Muscle of back (tissue), 11 donors: ENCODE results near the gene PTPRD. TPM values are rescaled to one million over a fixed set of nuclear protein-coding genes. Genes with fewer than 3 reads are reported as not detected.

Experiments used
- DNase-seq, 3 donors: peaks; one replicate each; pipeline versions ENCODE4 v3.0.0 to v3.0.0-alpha.2; 2013
- polyA plus RNA-seq, 10 donors: library from polyadenylated mRNA; unstranded; fragments of 120-200 nt; gene quantifications; one replicate each; pipeline ENCODE4 v1.2.1, GENCODE V29; 2013; ENCODE audit not compliant: insufficient read length in 10 of 10

Gene PTPRD
- polyA plus RNA-seq, 10 donors, result 51.8 to 95.1 (median 75.6) TPM

DNA sequence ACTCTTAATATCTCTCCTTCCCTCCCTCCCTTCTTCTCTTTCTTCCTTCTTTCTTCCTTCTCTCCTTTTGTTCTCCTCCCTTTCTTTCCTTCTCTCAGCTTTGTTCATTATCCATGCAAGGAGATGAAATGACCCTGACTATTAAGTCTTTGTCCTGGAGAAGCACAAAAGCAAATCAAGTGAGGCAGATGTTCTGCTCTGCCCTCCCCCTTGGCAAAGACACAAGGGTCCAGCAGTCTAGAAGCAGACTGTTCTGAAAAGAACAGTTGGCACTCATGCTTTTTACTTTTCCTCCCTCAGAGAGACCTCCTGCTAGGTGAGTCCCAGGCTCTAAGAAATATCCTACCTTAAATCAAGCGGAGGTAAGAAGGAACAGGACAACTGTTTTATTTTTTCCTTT, 1745.7 kb downstream of the PTPRD start:
- no peak for DNase-seq

DNA sequence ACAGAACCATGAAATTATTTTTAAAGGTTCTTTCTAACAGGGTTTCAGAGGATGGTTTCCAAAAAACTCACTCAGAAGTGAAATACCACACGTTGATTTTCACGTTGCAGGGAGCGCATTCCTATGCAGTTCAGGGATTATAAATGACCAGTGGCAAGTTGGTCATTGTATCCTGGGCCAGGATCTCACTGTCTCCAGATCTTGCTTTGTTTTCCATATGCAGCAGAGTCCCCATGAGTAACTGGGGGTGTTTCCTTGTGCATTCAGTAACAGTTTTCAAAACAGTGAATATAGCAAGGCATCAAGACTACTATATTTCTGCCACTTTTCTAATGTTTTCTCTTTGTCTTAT, 1748.3 kb downstream of the PTPRD start:
- DNase-seq, result no peak

GRCh38 chr9:8863886-8864544, 1748.8 kb downstream of the PTPRD start:
- DNase-seq, result no peak

GRCh38 chr9:8863069-8863468, 1749.7 kb downstream of the PTPRD start:
- no peak for DNase-seq

- DNase-seq, result peak; percentile 65 to 83 (median 80)
Measured at GRCh38 chr9:8860925-8861324, 1751.9 kb downstream of the PTPRD start.

GRCh38 chr9:8860086-8860485, 1752.7 kb downstream of the PTPRD start:
- peak in 1 of 3 donors; percentile 43 for DNase-seq

GRCh38 chr9:8859416-8859815, 1753.4 kb downstream of the PTPRD start:
- peak in 1 of 3 donors; percentile 43 for DNase-seq

DNA sequence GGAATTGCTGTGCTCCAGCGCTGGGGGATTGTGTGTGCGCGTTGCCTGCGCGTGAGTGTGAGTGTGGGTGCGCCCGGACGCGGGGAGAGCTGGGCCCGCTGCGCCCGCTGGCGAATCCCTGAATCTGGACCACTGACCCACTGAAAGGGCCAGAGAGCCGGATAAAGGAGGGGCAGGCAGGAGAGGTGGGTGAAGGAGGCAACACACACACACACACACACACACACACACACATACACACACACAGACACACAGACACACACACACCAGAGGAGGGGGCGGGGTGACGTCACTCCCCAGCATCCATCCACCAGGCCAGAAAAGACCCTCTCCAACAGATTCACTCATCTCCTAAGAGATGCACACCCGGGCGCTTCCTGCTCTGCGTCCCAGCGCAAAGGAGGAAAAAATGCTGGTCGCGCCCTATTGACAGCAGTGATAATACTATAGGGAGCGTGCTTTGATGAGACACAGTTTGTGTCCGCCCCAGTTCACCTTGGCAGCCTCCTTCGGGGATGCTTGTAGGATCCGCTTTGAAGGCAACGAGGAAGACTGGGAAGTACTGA, 1754.1 kb downstream of the PTPRD start:
- no peak for DNase-seq

GRCh38 chr9:8857926-8858595, 1754.7 kb downstream of the PTPRD start:
- DNase-seq, result peak; percentile 82 to 96 (median 90)

DNA sequence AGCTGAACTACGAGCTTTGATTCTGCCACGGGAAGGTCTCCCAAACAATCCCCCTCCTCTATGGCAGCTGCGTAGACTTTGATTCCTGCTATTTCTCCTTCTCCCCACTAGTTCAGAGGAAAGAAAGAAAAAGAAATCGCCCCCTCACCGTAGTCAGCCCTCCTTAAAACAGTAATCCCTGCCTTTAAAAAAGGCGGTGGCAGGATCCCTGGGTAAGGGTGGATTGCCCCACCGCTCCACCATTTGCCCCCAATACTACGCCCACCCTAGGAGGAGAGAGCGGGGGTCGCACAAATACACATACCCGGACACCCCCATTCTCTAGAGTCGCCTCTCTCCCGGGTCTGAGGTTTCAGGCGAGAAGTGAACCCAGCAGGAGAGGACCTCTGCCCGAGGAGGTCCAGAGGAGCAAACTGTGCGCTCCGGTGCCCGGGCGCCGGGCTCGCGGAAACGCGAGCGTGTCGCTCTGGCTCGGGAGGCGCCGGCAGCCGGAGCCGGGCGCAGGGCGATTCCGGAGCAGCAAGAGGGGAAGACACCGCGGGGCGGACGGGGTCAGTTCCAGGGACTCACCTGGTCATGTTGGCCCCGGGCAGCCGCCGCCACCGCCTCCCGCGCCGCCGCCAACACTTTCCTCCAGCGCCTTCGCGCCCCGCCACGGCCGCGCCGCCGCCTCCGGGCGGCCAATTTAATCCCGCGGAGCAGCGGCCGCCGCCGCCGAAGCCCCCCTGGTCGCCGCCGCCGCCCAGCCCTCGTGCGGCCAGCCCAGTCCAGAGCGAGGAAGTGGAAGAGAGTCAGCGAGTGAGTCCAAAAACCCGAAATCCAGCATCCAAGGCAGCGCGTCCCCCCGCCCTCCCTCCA, 1755.5 kb downstream of the PTPRD start:
- DNase-seq, result peak in 2 of 3 donors; percentile 53 to 84

GRCh38 chr9:8856396-8857067, 1756.3 kb downstream of the PTPRD start:
- DNase-seq, result peak in 1 of 3 donors; percentile 64

DNA sequence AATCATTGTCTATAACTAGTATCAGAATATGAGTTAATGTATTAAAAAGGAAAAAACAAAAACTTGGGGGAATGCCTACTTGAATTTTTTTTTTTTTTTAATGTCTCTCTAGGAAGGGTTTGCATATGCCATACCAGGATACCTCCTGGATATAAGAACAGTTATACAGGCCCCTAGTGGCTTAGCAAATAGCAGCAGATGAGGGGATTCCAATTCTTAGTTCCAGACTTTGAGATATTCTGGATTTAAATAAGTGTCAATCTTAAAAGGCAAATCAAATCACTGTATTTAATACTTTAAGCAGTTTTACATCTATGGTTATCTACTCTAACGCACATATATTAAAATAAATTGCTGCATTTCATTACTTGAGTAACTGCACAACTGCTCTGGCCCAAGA, 1757.8 kb downstream of the PTPRD start:
- DNase-seq, result peak in 1 of 3 donors; percentile 63

DNA sequence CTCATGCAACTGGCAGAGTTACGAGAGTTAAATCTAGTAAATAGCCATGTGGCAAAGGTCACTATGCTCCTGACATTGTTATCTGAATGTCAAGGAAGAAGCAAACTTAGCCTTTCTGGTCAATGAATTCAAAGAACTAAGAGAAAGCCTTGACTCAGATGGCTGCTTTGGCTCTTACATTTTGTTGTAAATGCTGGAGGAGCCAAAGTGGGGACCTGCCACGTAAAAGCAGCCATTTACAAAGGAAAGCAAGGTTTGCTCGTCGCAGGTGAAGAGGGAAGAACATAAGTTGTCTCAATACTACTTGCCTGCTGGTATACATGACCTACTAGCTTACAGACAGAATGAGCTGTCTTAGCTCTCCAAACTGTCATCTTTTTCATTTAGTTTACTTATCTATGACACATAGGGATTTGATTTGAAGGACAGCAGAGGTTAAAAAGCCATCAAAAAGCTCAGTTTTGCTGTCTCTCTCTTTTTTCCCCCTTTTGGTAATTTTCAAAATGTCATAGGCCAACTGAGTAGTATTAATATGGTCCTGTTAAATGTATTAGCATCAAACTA, 1760.4 kb downstream of the PTPRD start:
- DNase-seq, result no peak

- DNase-seq, result peak in 2 of 3 donors; percentile 62
Measured at GRCh38 chr9:8850914-8851313, 1761.9 kb downstream of the PTPRD start.

DNA sequence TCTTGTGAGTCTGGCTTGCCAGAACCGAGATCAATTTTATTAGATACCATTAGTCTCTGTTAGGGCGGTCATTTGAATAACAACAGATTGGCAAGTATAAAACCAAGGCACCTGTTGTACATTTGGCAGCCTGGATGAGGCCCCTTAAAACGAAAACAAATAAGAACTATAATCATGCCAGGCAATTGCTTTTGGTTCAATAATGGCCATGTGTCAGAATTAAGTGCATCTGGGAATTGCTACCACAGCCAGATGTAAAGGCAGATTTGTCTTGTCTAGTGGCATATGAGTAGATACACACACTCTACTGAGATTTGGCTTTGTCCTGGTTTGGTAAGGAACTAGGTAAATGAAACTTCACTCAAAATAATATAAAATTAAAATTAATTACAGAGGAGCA, 1767.0 kb downstream of the PTPRD start:
- DNase-seq, result no peak

- peak in 1 of 3 donors; percentile 41 for DNase-seq
Measured at GRCh38 chr9:8845376-8845775, 1767.4 kb downstream of the PTPRD start.

- no peak for DNase-seq
Measured at GRCh38 chr9:8844549-8844948, 1768.3 kb downstream of the PTPRD start.

GRCh38 chr9:8842402-8843193, 1770.2 kb downstream of the PTPRD start:
- no peak for DNase-seq

DNA sequence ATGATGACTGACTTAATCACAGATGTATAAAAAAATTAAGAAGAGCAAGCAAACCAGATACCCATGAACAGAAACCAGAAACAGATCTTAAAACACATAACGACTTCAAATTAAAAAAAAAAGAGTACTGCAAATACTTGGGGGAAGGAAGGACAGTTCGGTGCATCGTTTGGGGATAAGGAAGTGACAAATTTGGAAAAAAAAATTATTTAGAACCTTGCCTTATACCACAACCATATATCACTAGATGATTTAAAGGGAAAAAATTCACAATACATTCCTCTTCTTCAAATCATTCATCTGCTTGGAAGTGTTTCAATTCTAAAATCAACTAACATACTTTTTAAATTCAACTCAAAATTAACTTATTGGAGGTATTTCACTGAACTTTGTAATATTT, 1774.7 kb downstream of the PTPRD start:
- DNase-seq, result no peak

DNA sequence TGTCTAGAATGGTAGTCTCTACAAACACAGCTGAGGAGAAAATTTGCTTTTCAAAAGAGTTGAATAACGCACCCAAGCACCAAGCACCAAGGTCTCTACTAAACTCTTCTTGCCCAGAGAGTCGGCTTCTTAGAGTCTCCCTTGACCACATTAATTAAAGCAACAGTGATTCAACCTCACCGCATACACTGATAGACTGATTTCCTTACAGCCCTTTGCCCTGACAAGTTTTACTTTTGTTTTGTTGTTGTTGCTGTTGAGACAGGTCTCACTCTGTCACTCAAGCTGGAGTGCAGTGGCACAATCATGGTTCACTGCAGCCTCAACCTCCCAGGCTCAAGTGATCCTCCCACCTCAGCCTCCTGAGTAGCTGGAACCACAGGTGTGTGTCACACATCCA, 1777.5 kb downstream of the PTPRD start:
- DNase-seq, result no peak

DNA sequence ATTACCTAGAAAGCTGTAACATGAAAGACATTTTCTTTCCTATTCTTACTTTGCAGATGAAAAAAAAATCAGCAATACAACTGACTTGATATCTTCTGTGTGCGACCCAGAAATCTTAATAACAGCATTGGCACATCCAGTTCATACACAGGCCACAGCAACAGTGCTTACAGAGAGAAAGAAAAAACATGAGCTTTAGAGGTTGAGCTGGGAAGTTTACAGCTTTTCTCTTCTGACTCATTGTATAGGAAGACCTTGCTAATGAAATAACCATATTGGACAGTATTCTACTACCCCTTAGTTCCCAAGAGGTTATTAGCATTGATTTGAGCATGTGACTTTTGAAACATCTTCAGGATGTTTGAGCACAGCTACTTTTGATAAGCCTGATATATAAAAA, 1779.8 kb downstream of the PTPRD start:
- DNase-seq, result no peak
